A673 (cell line): ENCODE data around the gene KIF11. TPM values are rescaled to one million over a fixed set of nuclear protein-coding genes. Genes with fewer than 3 reads are reported as not detected.
A peak's percentile ranks its signal among the peaks of the same experiment; 100 is the strongest.

ENCODE experiments used
- BruUV-seq: library from RNA; stranded (reverse); fragments of 400-500 nt; replicated peaks from 2 replicates; lab custom pipeline; 2021; lab: Mats Ljungman, UMichigan
- CTCF ChIA-PET: fragments of 300-600 bp; sonication (Branson Sonifier 250); formaldehyde crosslinking; loops from one replicate; lab custom pipeline; 2022; ENCODE audit warnings: antibody characterized with exemption; lab: Charles Lee
- POLR2A ChIA-PET: fragments of 300-600 bp; sonication (Branson Sonifier 250); formaldehyde crosslinking; loops from one replicate; lab custom pipeline; 2022; ENCODE audit warnings: antibody characterized with exemption; ENCODE audit not compliant: low non-redundant PET; lab: Charles Lee
- DNase-seq: peaks from one replicate; pipeline ENCODE4 v3.0.0-alpha.2; 2015; ENCODE audit warnings: low spot score
- H3K27ac ChIP-seq: fragments of 200-600 bp; sonication (generic); 2 replicates; pipeline ENCODE4 v1.5.1; 2016; ENCODE audit warnings: mixed run types, low read depth, mild to moderate bottlenecking, mixed read lengths, antibody characterized with exemption, low read length; ENCODE audit not compliant: poor library complexity, severe bottlenecking
- H3K27me3 ChIP-seq: fragments of 200-600 bp; sonication (generic); replicated peaks from 2 replicates; pipeline ENCODE4 v1.6.1; 2017; ENCODE audit warnings: mixed run types, low read depth, mild to moderate bottlenecking, mixed read lengths, antibody characterized with exemption, low read length; ENCODE audit not compliant: insufficient read depth, poor library complexity
- H3K36me3 ChIP-seq: fragments of 200-600 bp; sonication (generic); 2 replicates; pipeline ENCODE4 v1.6.1; 2016; ENCODE audit warnings: mixed run types, mild to moderate bottlenecking, mixed read lengths, antibody characterized with exemption, low read length; ENCODE audit not compliant: insufficient read depth, poor library complexity, severe bottlenecking
- H3K4me1 ChIP-seq: fragments of 200-600 bp; sonication (generic); 2 replicates; pipeline ENCODE4 v1.6.1; 2017; ENCODE audit warnings: mixed run types, mild to moderate bottlenecking, mixed read lengths, antibody characterized with exemption, low read length; ENCODE audit not compliant: insufficient read depth, poor library complexity, severe bottlenecking
- H3K4me3 ChIP-seq: fragments of 200-600 bp; sonication (generic); 2 replicates; pipeline ENCODE4 v1.5.1; 2016; ENCODE audit warnings: low read depth, mixed run types, mild to moderate bottlenecking, mixed read lengths, low read length; ENCODE audit not compliant: poor library complexity, severe bottlenecking
- H3K9me3 ChIP-seq: fragments of 200-600 bp; sonication (generic); 2 replicates; pipeline ENCODE4 v1.6.1; 2016; ENCODE audit warnings: mixed run types, low read depth, mild to moderate bottlenecking, mixed read lengths, antibody characterized with exemption, low read length; ENCODE audit not compliant: poor library complexity, severe bottlenecking
- CTCF ChIP-seq: fragments of 300-800, 200-600 bp; sonication (generic); conservative IDR thresholded peaks from 2 replicates; pipeline ENCODE4 v1.5.1; 2017; ENCODE audit warnings: low read depth, mild to moderate bottlenecking, antibody characterized with exemption, low read length, moderate library complexity, mixed read lengths
- EZH2 ChIP-seq: fragments of 200-600 bp; sonication (generic); IDR thresholded peaks from 2 replicates; pipeline ENCODE4 v1.6.1; 2017; ENCODE audit warnings: borderline replicate concordance, low read depth, mild to moderate bottlenecking, mixed read lengths, antibody characterized with exemption, low read length; ENCODE audit not compliant: poor library complexity, severe bottlenecking
- intact Hi-C: fragments of 100-400 bp; cut with micrococcal nuclease; formaldehyde crosslinking; loops from one replicate; pipeline ENCODE4 v1.10.0; 2022; ENCODE audit not compliant: unreplicated experiment
- total RNA-seq: library from RNA; stranded (reverse); gene quantifications from 2 replicates; pipeline ENCODE4 v1.2.3, GENCODE V29; 2021

Gene KIF11
- total RNA-seq, 1 experiment from 2014 or later, result 92.0 TPM

GRCh38 chr10:92590623-92591549 lies 2.0 kb upstream of the KIF11 start:
- TSS peak; percentile 95 for BruUV-seq
- H3K36me3 ChIP-seq, result no peaks in the 10 kb centered on the region
- H3K4me1 ChIP-seq, result peaks cover 20% of the 10 kb centered on the region
- no peaks in the 10 kb centered on the region for H3K27me3 ChIP-seq
- intact Hi-C loops, result loop anchor here (10.0 kb wide), 1 partner anchor 254 kb away; the partner anchor contains the start of gene EXOC6
- DNase-seq, result peak; percentile 70
- TF ChIP-seq CTCF, result peak; percentile 51
- no peak for TF ChIP-seq EZH2
- no peaks in the 10 kb centered on the region for H3K9me3 ChIP-seq
- H3K4me3 ChIP-seq, result peak overlapping the region; percentile 81
- ChIA-PET POLR2A (interaction anchor here (0.6 to 0.7 kb wide), 3 partner anchors 15 to 81 kb away, joined by 3 to 16 read pairs (median 3); no protein-coding TSS in a partner anchor), CTCF (interaction anchor here (1.2 kb wide), 1 partner anchor 17 kb away, joined by 4 read pairs; the partner anchor contains the start of gene IDE)
- peak overlapping the region; percentile 96 for H3K27ac ChIP-seq

DNA sequence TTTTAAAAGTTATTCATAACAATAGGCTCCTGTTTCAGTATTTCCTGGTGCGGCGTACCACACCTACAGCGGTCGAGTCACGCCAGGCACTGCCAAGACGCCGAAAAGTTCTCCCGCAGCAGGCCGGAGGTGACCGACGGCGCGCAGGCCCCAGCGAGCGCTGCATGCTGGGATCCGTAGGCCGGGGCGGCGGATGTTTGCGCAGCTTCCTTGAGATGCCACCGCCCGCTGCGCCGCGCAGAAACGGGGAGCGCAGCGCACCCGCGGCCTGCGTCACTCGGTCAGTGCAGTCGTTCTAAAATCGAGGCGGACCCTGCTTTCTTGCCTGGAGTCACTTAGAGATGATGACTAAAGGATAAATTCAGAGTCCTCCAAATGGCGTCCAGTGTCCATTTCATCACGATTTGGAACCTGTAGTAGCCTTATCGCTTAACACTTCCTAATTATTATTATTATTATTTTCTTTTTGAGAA lies 1.3 kb upstream of the KIF11 start:
- Histone ChIP-seq H3K27ac (peak overlapping the region; percentile 96), H3K36me3 (no peaks in the 10 kb centered on the region), H3K27me3 (no peaks in the 10 kb centered on the region), H3K4me3 (peak overlapping the region; percentile 81), H3K9me3 (no peaks in the 10 kb centered on the region), H3K4me1 (peaks cover 20% of the 10 kb centered on the region)
- intact Hi-C loops, result loop anchor here (10.0 kb wide), 1 partner anchor 253 kb away; the partner anchor contains the start of gene EXOC6
- TF ChIP-seq EZH2 (no peak), CTCF (no peak)
- no TSS peak for BruUV-seq
- ChIA-PET CTCF (interaction anchor here (1.2 kb wide), 1 partner anchor 17 kb away, joined by 4 read pairs; the partner anchor contains the start of gene IDE), POLR2A (interaction anchor here (0.7 kb wide), 1 partner anchor 80 kb away, joined by 3 read pairs; no protein-coding TSS in a partner anchor)
- peak; percentile 95 for DNase-seq

GRCh38 chr10:92593619-92594588 lies 974 bp downstream of the KIF11 start:
- Histone ChIP-seq H3K27me3 (no peaks in the 10 kb centered on the region), H3K4me1 (peaks cover 20% of the 10 kb centered on the region), H3K27ac (peak overlapping the region; percentile 96), H3K4me3 (peak overlapping the region; percentile 81), H3K9me3 (peaks cover 7% of the 10 kb centered on the region), H3K36me3 (peaks cover 8% of the 10 kb centered on the region)
- no peak for TF ChIP-seq CTCF
- no peak for TF ChIP-seq EZH2
- ChIA-PET CTCF (no interaction called here), POLR2A (no interaction called here)
- intact Hi-C loops, result loop anchor here (10.0 kb wide), 1 partner anchor 251 kb away; the partner anchor contains the start of gene EXOC6
- BruUV-seq, result TSS peak; percentile 37
- no peak for DNase-seq
